ENCODE results near the gene NXT1.
A peak's percentile ranks its signal among the peaks of the same experiment; 100 is the strongest.

NXT1 gene

GRCh38 chr20:23397961-23398360 lies 47.4 kb downstream of the NXT1 start:
- ATAC-seq, result peak; percentile 47; the same call in 2 of the 3 replicates
- no peak for TF ChIP-seq RARB (CRISPR knock-in tag; IDR thresholded peaks at IDR 0.05)
- no peak for TF ChIP-seq ZFP30 (CRISPR knock-in tag; IDR thresholded peaks at IDR 0.05)
- no peak for TF ChIP-seq TSHZ2 (CRISPR knock-in tag; IDR thresholded peaks at IDR 0.05)

- peak; percentile 88 for ATAC-seq
- TF ChIP-seq TCF4 (CRISPR knock-in tag; IDR thresholded peaks at IDR 0.05; ENCODE audit: borderline replicate concordance) (no peak), ESRRG (CRISPR knock-in tag; IDR thresholded peaks at IDR 0.05) (no peak), RARB (CRISPR knock-in tag; IDR thresholded peaks at IDR 0.05) (no peak), ZFP3 (CRISPR knock-in tag; IDR thresholded peaks at IDR 0.05) (no peak), PPARA (CRISPR knock-in tag; IDR thresholded peaks at IDR 0.05; ENCODE audit: borderline replicate concordance) (no peak), ZNF565 (CRISPR knock-in tag; conservative IDR thresholded peaks at IDR 0.05; ENCODE audit: low read depth) (no peak), ARNTL (CRISPR knock-in tag; IDR thresholded peaks at IDR 0.05; ENCODE audit: borderline replicate concordance, low read depth) (no peak), ZFP30 (CRISPR knock-in tag; IDR thresholded peaks at IDR 0.05) (no peak), CSRNP3 (CRISPR knock-in tag; IDR thresholded peaks at IDR 0.05) (no peak), CREB5 (CRISPR knock-in tag; IDR thresholded peaks at IDR 0.05; ENCODE audit: low read depth) (no peak), POU6F1 (CRISPR knock-in tag; IDR thresholded peaks at IDR 0.05; ENCODE audit: borderline replicate concordance, low read depth) (no peak), PATZ1 (CRISPR knock-in tag; IDR thresholded peaks at IDR 0.05; ENCODE audit: borderline replicate concordance) (no peak), ZC3H10 (CRISPR knock-in tag; IDR thresholded peaks at IDR 0.05) (no peak)
Observed at GRCh38 chr20:23399568-23400241, 49.1 kb downstream of the NXT1 start.

- TF ChIP-seq TSHZ2 (CRISPR knock-in tag; IDR thresholded peaks at IDR 0.05), result no peak
- TF ChIP-seq ZFP3 (CRISPR knock-in tag; IDR thresholded peaks at IDR 0.05), result no peak
- no peak for TF ChIP-seq ISL1 (CRISPR knock-in tag; IDR thresholded peaks at IDR 0.05)
- no peak for TF ChIP-seq ARNTL (CRISPR knock-in tag; IDR thresholded peaks at IDR 0.05; ENCODE audit: borderline replicate concordance, low read depth)
- TF ChIP-seq CSRNP3 (CRISPR knock-in tag; IDR thresholded peaks at IDR 0.05), result no peak
- TF ChIP-seq TOX (CRISPR knock-in tag; IDR thresholded peaks at IDR 0.05; ENCODE audit: borderline replicate concordance), result no peak
- no peak for TF ChIP-seq RARB (CRISPR knock-in tag; IDR thresholded peaks at IDR 0.05)
- TF ChIP-seq POU6F1 (CRISPR knock-in tag; IDR thresholded peaks at IDR 0.05; ENCODE audit: borderline replicate concordance, low read depth), result no peak
- no peak for TF ChIP-seq ESRRG (CRISPR knock-in tag; IDR thresholded peaks at IDR 0.05)
- ATAC-seq, result no peak
Observed at GRCh38 chr20:23401051-23401450, 50.5 kb downstream of the NXT1 start.
